ENCODE data around the gene CD151.

DNA sequence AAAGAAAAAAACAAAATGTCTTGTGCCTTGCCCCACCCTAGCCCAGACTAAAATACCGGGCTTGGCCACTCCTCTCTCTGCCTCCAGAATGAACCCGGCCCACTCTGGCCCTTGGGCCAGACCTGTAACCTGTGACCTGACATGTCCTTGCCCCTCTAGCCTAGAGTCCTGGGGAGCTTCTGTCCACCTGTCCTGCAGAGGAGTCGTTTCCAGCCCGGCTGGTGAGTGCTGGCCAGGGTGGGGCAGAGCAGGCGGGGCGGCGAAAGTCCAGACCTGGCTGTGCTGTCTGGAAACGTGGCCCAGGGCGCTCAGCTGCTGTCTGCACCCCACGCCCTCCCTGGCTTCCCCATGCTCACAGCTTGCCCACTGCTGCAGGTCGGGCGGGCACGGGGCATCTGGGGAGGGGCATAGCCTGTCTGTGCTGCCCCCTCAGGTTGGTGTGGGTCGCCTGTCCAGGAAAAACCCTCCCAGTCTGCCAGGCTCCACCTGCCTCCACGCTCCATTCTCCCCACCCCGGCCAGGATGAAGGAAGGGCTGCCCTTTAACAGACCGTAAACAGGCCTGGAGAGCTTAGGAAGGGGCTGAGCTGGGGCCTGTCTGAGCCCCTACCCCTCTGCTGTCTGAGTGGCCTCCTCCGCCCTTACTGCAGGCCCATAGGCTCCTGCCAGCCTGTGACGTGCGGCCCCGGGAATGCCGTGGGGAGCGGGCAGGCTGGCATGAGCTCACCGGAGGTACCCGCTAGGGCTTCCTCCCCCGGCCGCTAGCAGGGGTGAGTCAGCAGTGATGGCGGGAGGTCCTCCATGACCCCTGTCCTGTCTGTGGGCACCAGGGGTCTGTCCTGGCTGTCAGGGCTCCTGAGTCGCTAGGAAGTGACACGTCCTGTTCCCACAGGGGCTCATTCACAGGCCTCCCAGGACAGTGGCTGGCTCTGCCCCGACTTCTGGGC lies 1.9 kb downstream of the CD151 start:
- TF ChIP-seq, protein P1, sequence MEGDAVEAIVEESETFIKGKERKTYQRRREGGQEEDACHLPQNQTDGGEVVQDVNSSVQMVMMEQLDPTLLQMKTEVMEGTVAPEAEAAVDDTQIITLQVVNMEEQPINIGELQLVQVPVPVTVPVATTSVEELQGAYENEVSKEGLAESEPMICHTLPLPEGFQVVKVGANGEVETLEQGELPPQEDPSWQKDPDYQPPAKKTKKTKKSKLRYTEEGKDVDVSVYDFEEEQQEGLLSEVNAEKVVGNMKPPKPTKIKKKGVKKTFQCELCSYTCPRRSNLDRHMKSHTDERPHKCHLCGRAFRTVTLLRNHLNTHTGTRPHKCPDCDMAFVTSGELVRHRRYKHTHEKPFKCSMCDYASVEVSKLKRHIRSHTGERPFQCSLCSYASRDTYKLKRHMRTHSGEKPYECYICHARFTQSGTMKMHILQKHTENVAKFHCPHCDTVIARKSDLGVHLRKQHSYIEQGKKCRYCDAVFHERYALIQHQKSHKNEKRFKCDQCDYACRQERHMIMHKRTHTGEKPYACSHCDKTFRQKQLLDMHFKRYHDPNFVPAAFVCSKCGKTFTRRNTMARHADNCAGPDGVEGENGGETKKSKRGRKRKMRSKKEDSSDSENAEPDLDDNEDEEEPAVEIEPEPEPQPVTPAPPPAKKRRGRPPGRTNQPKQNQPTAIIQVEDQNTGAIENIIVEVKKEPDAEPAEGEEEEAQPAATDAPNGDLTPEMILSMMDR (conservative IDR thresholded peaks at IDR 0.05; ENCODE audit: low read depth, low read length): no peak
- no peak for TF ChIP-seq EZH2 (IDR thresholded peaks at IDR 0.05; ENCODE audit: borderline replicate concordance, low read depth, low read length, poor library complexity, severe bottlenecking)
